ENCODE measurements around the gene SLC46A2. TPM values are rescaled to one million over a fixed set of nuclear protein-coding genes. Genes with fewer than 3 reads are reported as not detected.

SLC46A2 gene
- total and polyA plus RNA-seq, 4 donors, result 0.18 TPM; not detected in 3

DNA sequence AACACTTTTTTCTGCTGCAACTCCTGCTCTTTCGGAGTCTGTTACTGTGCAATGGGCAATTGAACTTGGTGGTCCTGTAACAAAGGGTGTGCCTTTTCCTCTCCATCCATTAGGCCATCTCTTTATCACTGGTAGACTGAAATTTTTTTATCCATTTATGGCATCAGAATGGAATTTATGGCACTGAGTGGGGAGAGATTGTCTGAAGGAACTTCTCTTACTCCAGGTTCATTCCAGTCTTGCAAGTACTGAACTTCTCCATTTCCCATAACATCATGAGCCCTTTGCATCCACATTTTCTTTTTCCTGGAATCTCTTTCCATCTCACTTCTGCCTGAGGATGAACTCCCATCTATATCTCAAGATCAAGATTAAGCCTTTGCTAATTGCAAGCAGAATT is 10.0 kb downstream of the SLC46A2 start:
- H3K27me3 ChIP-seq (ENCODE audit: control insufficient read depth in 1 of 2, insufficient read depth in 2 of 2, low read length in 1 of 2), result no peaks in the 10 kb centered on the region
- H3K4me3 ChIP-seq (ENCODE audit: low read length in 2 of 2), result no peak overlapping the region
- ATAC-seq (ENCODE audit: low FRiP score) (no peak), DNase-seq (no peak)
- intact Hi-C loops (cut with DNase I), result no loop called here
- no peak overlapping the region for H3K27ac ChIP-seq (ENCODE audit: low read depth in 1 of 2, low read length in 2 of 2)
- no peaks in the 10 kb centered on the region for H3K4me1 ChIP-seq (ENCODE audit: control insufficient read depth in 1 of 2, insufficient read depth in 2 of 2, low read length in 2 of 2)
- no peaks in the 10 kb centered on the region for H3K9me3 ChIP-seq (ENCODE audit: control insufficient read depth, low read length)
- peaks cover 0 to 2% of the 10 kb centered on the region in 2 donors for H3K36me3 ChIP-seq (ENCODE audit: control insufficient read depth in 1 of 2, insufficient read depth in 2 of 2, low read length in 1 of 2)
- WGBS, 2 donors, result 94 to 99% methylated on average over 1 of the region's 1 CpG

GRCh38 chr9:112878752-112879151 is 11.9 kb downstream of the SLC46A2 start:
- no peaks in the 10 kb centered on the region for H3K27me3 ChIP-seq (ENCODE audit: control insufficient read depth in 1 of 2, insufficient read depth in 2 of 2, low read length in 1 of 2)
- no peaks in the 10 kb centered on the region for H3K4me1 ChIP-seq (ENCODE audit: control insufficient read depth in 1 of 2, insufficient read depth in 2 of 2, low read length in 2 of 2)
- intact Hi-C loops (cut with DNase I), result no loop called here
- no peak overlapping the region for H3K4me3 ChIP-seq (ENCODE audit: low read length in 2 of 2)
- 87% methylated on average over 2 of the region's 2 CpGs for WGBS, 2 donors
- DNase-seq (no peak), ATAC-seq (ENCODE audit: low FRiP score) (no peak)
- peaks cover 0 to 2% of the 10 kb centered on the region in 2 donors for H3K36me3 ChIP-seq (ENCODE audit: control insufficient read depth in 1 of 2, insufficient read depth in 2 of 2, low read length in 1 of 2)
- H3K27ac ChIP-seq (ENCODE audit: low read depth in 1 of 2, low read length in 2 of 2), result no peak overlapping the region
- no peaks in the 10 kb centered on the region for H3K9me3 ChIP-seq (ENCODE audit: control insufficient read depth, low read length)

- intact Hi-C loops (cut with DNase I), result no loop called here
- Histone ChIP-seq H3K36me3 (ENCODE audit: control insufficient read depth in 1 of 2, insufficient read depth in 2 of 2, low read length in 1 of 2) (peaks cover 0 to 6% of the 10 kb centered on the region in 2 donors), H3K4me1 (ENCODE audit: control insufficient read depth in 1 of 2, insufficient read depth in 2 of 2, low read length in 2 of 2) (no peaks in the 10 kb centered on the region), H3K27me3 (ENCODE audit: control insufficient read depth in 1 of 2, insufficient read depth in 2 of 2, low read length in 1 of 2) (no peaks in the 10 kb centered on the region), H3K27ac (ENCODE audit: low read depth in 1 of 2, low read length in 2 of 2) (no peak overlapping the region), H3K4me3 (ENCODE audit: low read length in 2 of 2) (no peak overlapping the region), H3K9me3 (ENCODE audit: control insufficient read depth, low read length) (no peaks in the 10 kb centered on the region)
- 87 to 94% methylated on average over 4 of the region's 4 CpGs for WGBS, 2 donors
- ATAC-seq (ENCODE audit: low FRiP score) (no peak), DNase-seq (no peak)
These were observed 16.8 kb downstream of the SLC46A2 start for GRCh38 chr9:112873773-112874405.

DNA sequence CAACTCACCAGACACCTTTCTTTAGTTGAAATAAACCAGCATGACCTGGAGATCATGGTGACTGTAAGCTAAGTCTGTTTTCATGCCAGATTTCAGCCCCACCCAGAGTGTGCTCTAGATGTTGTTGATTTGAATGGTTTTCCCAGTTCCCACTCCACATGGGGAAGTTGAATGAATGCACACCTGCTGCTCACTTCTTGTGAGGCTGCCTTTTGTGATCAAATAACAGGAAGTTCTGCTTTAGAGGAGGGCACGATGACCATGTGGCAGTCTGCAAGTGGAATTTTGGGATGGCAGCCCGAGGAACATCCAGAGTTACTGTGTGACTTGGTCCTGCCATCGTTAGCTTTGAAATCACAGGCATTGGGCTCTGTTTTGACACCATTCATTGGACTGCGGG is 18.7 kb downstream of the SLC46A2 start:
- 68% methylated on average over 4 of the region's 4 CpGs for WGBS, 2 donors
- H3K4me3 ChIP-seq (ENCODE audit: low read length in 2 of 2), result no peak overlapping the region
- DNase-seq, result no peak
- no peak for ATAC-seq (ENCODE audit: low FRiP score)
- intact Hi-C loops (cut with DNase I), result no loop called here
- no peak overlapping the region for H3K27ac ChIP-seq (ENCODE audit: low read depth in 1 of 2, low read length in 2 of 2)
- no peaks in the 10 kb centered on the region for H3K9me3 ChIP-seq (ENCODE audit: control insufficient read depth, low read length)
- H3K27me3 ChIP-seq (ENCODE audit: control insufficient read depth in 1 of 2, insufficient read depth in 2 of 2, low read length in 1 of 2), result no peaks in the 10 kb centered on the region
- no peaks in the 10 kb centered on the region for H3K4me1 ChIP-seq (ENCODE audit: control insufficient read depth in 1 of 2, insufficient read depth in 2 of 2, low read length in 2 of 2)
- H3K36me3 ChIP-seq (ENCODE audit: control insufficient read depth in 1 of 2, insufficient read depth in 2 of 2, low read length in 1 of 2), result peaks cover 0 to 8% of the 10 kb centered on the region in 2 donors

DNA sequence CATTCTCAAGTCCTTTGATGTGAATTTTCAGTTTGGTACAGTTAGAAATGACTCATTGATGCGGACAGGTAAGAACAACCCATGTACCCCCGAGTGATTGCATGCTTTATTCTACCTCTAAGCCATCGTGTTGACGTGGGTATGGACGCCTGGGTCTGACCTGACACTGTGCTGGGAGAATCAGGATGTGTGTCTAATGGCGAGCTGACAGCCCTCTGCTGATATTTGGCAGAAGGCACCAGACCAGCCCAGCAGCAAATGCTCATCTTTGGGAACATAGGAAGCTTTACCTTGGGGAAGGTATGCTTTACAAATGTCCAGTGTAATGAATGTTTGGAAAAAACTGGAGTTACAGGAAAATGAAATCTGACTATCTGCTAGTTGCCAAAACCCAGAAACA is 20.1 kb downstream of the SLC46A2 start:
- H3K36me3 ChIP-seq (ENCODE audit: control insufficient read depth in 1 of 2, insufficient read depth in 2 of 2, low read length in 1 of 2), result peaks cover 0 to 6% of the 10 kb centered on the region in 2 donors
- no peak for DNase-seq
- whole genome bisulfite sequencing, 2 donors, result 83 to 94% methylated on average over 6 of the region's 6 CpGs

DNA sequence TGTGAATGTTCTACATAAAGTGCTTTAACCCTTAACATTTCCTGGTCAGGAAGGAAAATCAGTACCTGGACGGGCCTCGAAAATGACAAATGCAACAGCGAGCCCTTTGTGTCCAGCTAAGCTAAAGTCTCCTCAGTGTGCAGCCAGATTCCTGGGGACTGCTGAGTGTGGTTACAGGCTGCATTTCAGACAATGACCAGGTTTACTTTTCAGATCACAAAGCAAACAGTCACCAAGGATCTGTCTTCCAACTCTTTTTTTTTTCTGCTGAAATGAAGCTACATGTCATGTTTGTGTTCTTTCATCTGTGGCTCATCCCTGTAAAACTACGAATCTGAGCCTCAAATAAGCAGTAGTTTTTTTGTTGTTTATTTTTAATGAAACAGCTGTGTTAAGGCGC is 20.8 kb downstream of the SLC46A2 start:
- H3K4me3 ChIP-seq (ENCODE audit: low read length in 2 of 2), result no peak overlapping the region
- no peaks in the 10 kb centered on the region for H3K4me1 ChIP-seq (ENCODE audit: control insufficient read depth in 1 of 2, insufficient read depth in 2 of 2, low read length in 2 of 2)
- intact Hi-C loops (cut with DNase I), result no loop called here
- no peak overlapping the region for H3K27ac ChIP-seq (ENCODE audit: low read depth in 1 of 2, low read length in 2 of 2)
- 89 to 93% methylated on average over 5 of the region's 5 CpGs for WGBS, 2 donors
- ATAC-seq (ENCODE audit: low FRiP score) (no peak), DNase-seq (peak in 1 of 2 donors; percentile 8)
- H3K36me3 ChIP-seq (ENCODE audit: control insufficient read depth in 1 of 2, insufficient read depth in 2 of 2, low read length in 1 of 2), result peaks cover 0 to 6% of the 10 kb centered on the region in 2 donors
- H3K9me3 ChIP-seq (ENCODE audit: control insufficient read depth, low read length), result no peaks in the 10 kb centered on the region
- no peaks in the 10 kb centered on the region for H3K27me3 ChIP-seq (ENCODE audit: control insufficient read depth in 1 of 2, insufficient read depth in 2 of 2, low read length in 1 of 2)

More for the DNA sequence above, 20.1 kb downstream of the SLC46A2 start:
- Histone ChIP-seq H3K4me3 (ENCODE audit: low read length in 2 of 2) (no peak overlapping the region), H3K9me3 (ENCODE audit: control insufficient read depth, low read length) (no peaks in the 10 kb centered on the region), H3K27me3 (ENCODE audit: control insufficient read depth in 1 of 2, insufficient read depth in 2 of 2, low read length in 1 of 2) (no peaks in the 10 kb centered on the region), H3K27ac (ENCODE audit: low read depth in 1 of 2, low read length in 2 of 2) (no peak overlapping the region), H3K4me1 (ENCODE audit: control insufficient read depth in 1 of 2, insufficient read depth in 2 of 2, low read length in 2 of 2) (no peaks in the 10 kb centered on the region)
- ATAC-seq (ENCODE audit: low FRiP score), result no peak
- intact Hi-C loops (cut with DNase I), result no loop called here

GRCh38 chr9:112869041-112869529 is 21.6 kb downstream of the SLC46A2 start:
- Histone ChIP-seq H3K36me3 (ENCODE audit: control insufficient read depth in 1 of 2, insufficient read depth in 2 of 2, low read length in 1 of 2) (peaks cover 0 to 9% of the 10 kb centered on the region in 2 donors), H3K9me3 (ENCODE audit: control insufficient read depth, low read length) (no peaks in the 10 kb centered on the region)

GRCh38 chr9:112868461-112868860 is 22.2 kb downstream of the SLC46A2 start:
- intact Hi-C loops (cut with DNase I), result no loop called here
- WGBS, 2 donors, result 88 to 89% methylated on average over 10 of the region's 10 CpGs
- DNase-seq, result no peak
- no peak overlapping the region for H3K27ac ChIP-seq (ENCODE audit: low read depth in 1 of 2, low read length in 2 of 2)
- no peaks in the 10 kb centered on the region for H3K9me3 ChIP-seq (ENCODE audit: control insufficient read depth, low read length)
- H3K27me3 ChIP-seq (ENCODE audit: control insufficient read depth in 1 of 2, insufficient read depth in 2 of 2, low read length in 1 of 2), result no peaks in the 10 kb centered on the region
- H3K4me3 ChIP-seq (ENCODE audit: low read length in 2 of 2), result no peak overlapping the region
- peaks cover 0 to 9% of the 10 kb centered on the region in 2 donors for H3K36me3 ChIP-seq (ENCODE audit: control insufficient read depth in 1 of 2, insufficient read depth in 2 of 2, low read length in 1 of 2)
- no peaks in the 10 kb centered on the region for H3K4me1 ChIP-seq (ENCODE audit: control insufficient read depth in 1 of 2, insufficient read depth in 2 of 2, low read length in 2 of 2)
- no peak for ATAC-seq (ENCODE audit: low FRiP score)

More at GRCh38 chr9:112869041-112869529, 21.6 kb downstream of the SLC46A2 start:
- no peak overlapping the region for H3K4me3 ChIP-seq (ENCODE audit: low read length in 2 of 2)
- H3K27ac ChIP-seq (ENCODE audit: low read depth in 1 of 2, low read length in 2 of 2), result no peak overlapping the region
- no peak for ATAC-seq (ENCODE audit: low FRiP score)
- H3K4me1 ChIP-seq (ENCODE audit: control insufficient read depth in 1 of 2, insufficient read depth in 2 of 2, low read length in 2 of 2), result no peaks in the 10 kb centered on the region
- 48 to 61% methylated on average over 8 of the region's 8 CpGs for WGBS, 2 donors
- peak in 1 of 2 donors; percentile 20 for DNase-seq
- intact Hi-C loops (cut with DNase I), result no loop called here
- H3K27me3 ChIP-seq (ENCODE audit: control insufficient read depth in 1 of 2, insufficient read depth in 2 of 2, low read length in 1 of 2), result no peaks in the 10 kb centered on the region

- intact Hi-C loops (cut with DNase I), result no loop called here
- 59 to 60% methylated on average over 3 of the region's 3 CpGs for WGBS, 2 donors
- peak; percentile 61 for ATAC-seq (ENCODE audit: low FRiP score)
These were observed 23.2 kb downstream of the SLC46A2 start for GRCh38 chr9:112867275-112867991.

More at GRCh38 chr9:112867275-112867991, 23.2 kb downstream of the SLC46A2 start:
- Histone ChIP-seq H3K4me1 (ENCODE audit: control insufficient read depth in 1 of 2, insufficient read depth in 2 of 2, low read length in 2 of 2) (no peaks in the 10 kb centered on the region), H3K27me3 (ENCODE audit: control insufficient read depth in 1 of 2, insufficient read depth in 2 of 2, low read length in 1 of 2) (no peaks in the 10 kb centered on the region), H3K9me3 (ENCODE audit: control insufficient read depth, low read length) (no peaks in the 10 kb centered on the region), H3K4me3 (ENCODE audit: low read length in 2 of 2) (no peak overlapping the region), H3K36me3 (ENCODE audit: control insufficient read depth in 1 of 2, insufficient read depth in 2 of 2, low read length in 1 of 2) (peaks cover 0 to 9% of the 10 kb centered on the region in 2 donors), H3K27ac (ENCODE audit: low read depth in 1 of 2, low read length in 2 of 2) (no peak overlapping the region)
- DNase-seq, result no peak
